BLaER1 treated with 17β-estradiol and CSF1 and Interleukin-3, amounts not matched to agents 10 nM and 100 nM (cell line): ENCODE results near the gene EXOC3L4.

Source experiments
- H3K27ac ChIP-seq, 11 experiments: shearing (Covaris generic); formaldehyde crosslinking; 2 replicates each; pipeline ENCODE4 v1.8.1; 2022
- H3K27me3 ChIP-seq, 11 experiments: shearing (Covaris generic); formaldehyde crosslinking; 2 replicates each; pipeline ENCODE4 v1.8.1; 2022
- H3K36me3 ChIP-seq, 11 experiments: shearing (Covaris generic); formaldehyde crosslinking; 2 replicates each; pipeline ENCODE4 v1.8.1; 2022
- H3K4me1 ChIP-seq, 10 experiments: shearing (Covaris generic); formaldehyde crosslinking; 2 replicates each; pipeline ENCODE4 v1.8.1; 2022
- H3K4me2 ChIP-seq, 11 experiments: shearing (Covaris generic); formaldehyde crosslinking; 2 replicates each; pipeline ENCODE4 v1.8.1; 2022
- H3K4me3 ChIP-seq, 10 experiments: shearing (Covaris generic); formaldehyde crosslinking; 2 replicates each; pipeline ENCODE4 v1.8.1; 2022
- H3K9ac ChIP-seq, 11 experiments: shearing (Covaris generic); formaldehyde crosslinking; 2 replicates each; pipeline ENCODE4 v1.8.1; 2022
- H3K9me3 ChIP-seq, 11 experiments: shearing (Covaris generic); formaldehyde crosslinking; replicated peaks in 1 of 11; 2 replicates each; pipeline ENCODE4 v1.8.1; 2022
- H4K20me1 ChIP-seq, 11 experiments: shearing (Covaris generic); formaldehyde crosslinking; 2 replicates each; pipeline ENCODE4 v1.8.1; 2022
- Cebpa-rat ChIP-seq, 11 experiments: shearing (Covaris generic); IDR thresholded peaks; 2 replicates each; pipeline ENCODE4 v1.8.1; 2022

EXOC3L4 gene

DNA sequence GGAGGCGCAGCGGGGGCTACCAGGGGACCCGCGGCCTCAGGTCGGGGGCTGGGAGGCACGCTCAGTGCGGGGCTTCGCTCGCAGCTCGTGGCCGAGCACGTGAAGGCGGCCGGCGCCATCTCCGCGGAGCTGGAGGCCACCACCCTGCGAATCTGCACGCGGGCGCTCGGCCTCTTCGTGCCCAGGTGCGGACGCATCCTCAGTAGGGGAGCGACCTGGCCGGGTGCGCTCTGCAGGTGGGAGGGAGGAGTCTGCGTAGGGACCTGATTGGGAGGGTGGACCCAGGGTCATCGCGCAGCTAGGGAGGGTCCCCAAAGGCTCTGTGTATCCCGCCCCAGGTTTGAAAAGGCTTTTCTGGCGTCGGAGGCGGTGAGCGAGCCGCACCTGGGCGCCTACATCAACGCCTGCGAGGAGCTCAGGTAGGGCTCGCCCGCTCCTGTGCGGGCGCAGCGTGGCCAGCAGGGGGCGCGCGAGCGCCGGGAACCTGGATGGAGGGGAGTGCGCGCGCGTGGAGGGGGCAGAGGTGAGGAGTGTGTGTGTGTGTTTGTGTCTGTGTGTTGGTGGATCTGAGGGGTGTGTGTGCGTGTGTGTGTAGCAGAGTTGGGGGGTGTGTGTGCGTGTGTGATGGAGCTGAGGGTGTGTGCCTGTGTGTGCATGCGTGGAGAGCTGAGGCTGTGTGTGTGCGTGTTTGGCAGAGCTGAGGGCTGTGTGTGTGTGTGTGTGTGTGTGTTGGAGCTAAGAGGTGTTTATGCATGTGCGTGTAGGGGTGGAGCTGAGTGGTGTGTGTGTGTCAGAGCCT, 10.3 kb downstream of the EXOC3L4 start:
- Histone ChIP-seq H3K36me3 (no peaks in the 10 kb centered on the region), H4K20me1 (peaks cover 0 to 52% (median 0%) of the 10 kb centered on the region in 11 experiments; a peak in 10 of 22 replicates), H3K9me3 (no peaks in the 10 kb centered on the region), H3K27me3 (peaks cover 40 to 51% (median 44%) of the 10 kb centered on the region in 11 experiments), H3K4me2 (peak overlapping the region; percentile 41 to 87 (median 71); a peak in 18 of 22 replicates), H3K4me1 (peaks cover 35 to 70% (median 57%) of the 10 kb centered on the region in 10 experiments), H3K4me3 (peak overlapping the region in 1 of 10 experiments; percentile 21; a peak in 1 of 20 replicates), H3K9ac (peak overlapping the region in 1 of 11 experiments; percentile 29; a peak in 1 of 22 replicates), H3K27ac (no peak overlapping the region)
- no peak for TF ChIP-seq Cebpa-rat (IDR thresholded peaks at IDR 0.05)

- H3K4me3 ChIP-seq, result no peak overlapping the region; a peak in 1 of 20 replicates
- H4K20me1 ChIP-seq, result peaks cover 0 to 52% (median 0%) of the 10 kb centered on the region in 11 experiments; a peak in 10 of 22 replicates
- peak overlapping the region; percentile 41 to 87 (median 69); a peak in 19 of 22 replicates for H3K4me2 ChIP-seq
- TF ChIP-seq Cebpa-rat (IDR thresholded peaks at IDR 0.05), result no peak
- peaks cover 43 to 70% (median 60%) of the 10 kb centered on the region in 10 experiments for H3K4me1 ChIP-seq
- no peaks in the 10 kb centered on the region for H3K9me3 ChIP-seq
- H3K27ac ChIP-seq, result no peak overlapping the region
- no peaks in the 10 kb centered on the region for H3K36me3 ChIP-seq
- H3K9ac ChIP-seq, result peak overlapping the region in 2 of 11 experiments; percentile 29 to 31; a peak in 2 of 22 replicates
- H3K27me3 ChIP-seq, result peaks cover 40 to 49% (median 44%) of the 10 kb centered on the region in 11 experiments
Observed at GRCh38 chr14:103105580-103106150, 11.1 kb downstream of the EXOC3L4 start.

DNA sequence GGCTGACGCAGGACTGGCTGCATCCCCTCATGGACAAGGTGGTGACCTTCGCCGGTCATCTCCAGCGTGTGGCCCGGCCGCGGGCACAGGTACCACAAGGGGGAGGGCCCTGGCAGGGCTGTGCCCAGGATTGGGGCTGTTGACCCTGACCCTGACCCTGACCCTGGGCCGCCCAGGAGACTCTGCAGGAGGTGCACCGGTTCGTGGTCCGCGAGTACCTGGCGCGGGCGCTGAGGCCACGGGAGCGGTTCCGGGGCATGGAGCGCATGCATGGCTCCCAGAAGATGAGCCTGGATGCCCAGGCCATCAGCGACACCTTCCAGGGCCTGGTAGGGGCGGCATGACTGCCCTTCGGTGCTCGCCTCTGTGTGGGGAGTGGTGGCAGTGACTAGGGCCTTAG, 12.9 kb downstream of the EXOC3L4 start:
- Histone ChIP-seq H4K20me1 (peaks cover 0 to 38% (median 0%) of the 10 kb centered on the region in 11 experiments; a peak in 10 of 22 replicates), H3K36me3 (no peaks in the 10 kb centered on the region), H3K27ac (no peak overlapping the region; a peak in 1 of 22 replicates), H3K27me3 (peaks cover 25 to 31% (median 27%) of the 10 kb centered on the region in 11 experiments), H3K9me3 (no peaks in the 10 kb centered on the region), H3K4me3 (no peak overlapping the region), H3K9ac (no peak overlapping the region), H3K4me1 (peaks cover 61 to 83% (median 75%) of the 10 kb centered on the region in 10 experiments), H3K4me2 (no peak overlapping the region; a peak in 1 of 22 replicates)
- no peak for TF ChIP-seq Cebpa-rat (IDR thresholded peaks at IDR 0.05)

GRCh38 chr14:103107941-103108748, 13.6 kb downstream of the EXOC3L4 start:
- Histone ChIP-seq H3K27ac (peak overlapping the region in 9 of 11 experiments; percentile 14 to 77 (median 56); a peak in 16 of 22 replicates), H3K4me1 (peaks cover 67 to 84% (median 79%) of the 10 kb centered on the region in 10 experiments), H3K36me3 (no peaks in the 10 kb centered on the region), H4K20me1 (peaks cover 0 to 31% (median 0%) of the 10 kb centered on the region in 11 experiments; a peak in 10 of 22 replicates), H3K4me2 (peak overlapping the region; percentile 52 to 76 (median 58)), H3K9ac (peak overlapping the region in 7 of 11 experiments; percentile 15 to 60 (median 40); a peak in 10 of 22 replicates), H3K4me3 (no peak overlapping the region), H3K27me3 (peaks cover 18 to 24% (median 20%) of the 10 kb centered on the region in 11 experiments), H3K9me3 (no peaks in the 10 kb centered on the region)
- TF ChIP-seq Cebpa-rat (IDR thresholded peaks at IDR 0.05), result no peak

GRCh38 chr14:103108749-103109207, 14.3 kb downstream of the EXOC3L4 start:
- peak overlapping the region in 7 of 11 experiments; percentile 15 to 60 (median 40); a peak in 10 of 22 replicates for H3K9ac ChIP-seq

GRCh38 chr14:103109535-103110441, 15.3 kb downstream of the EXOC3L4 start:
- H3K9me3 ChIP-seq, result no peaks in the 10 kb centered on the region
- H3K4me3 ChIP-seq, result no peak overlapping the region
- H4K20me1 ChIP-seq, result peaks cover 0 to 15% (median 0%) of the 10 kb centered on the region in 11 experiments; a peak in 6 of 22 replicates
- H3K36me3 ChIP-seq, result no peaks in the 10 kb centered on the region
- H3K4me1 ChIP-seq, result peaks cover 71 to 85% (median 82%) of the 10 kb centered on the region in 10 experiments
- H3K9ac ChIP-seq, result peak overlapping the region in 4 of 11 experiments; percentile 0 to 35 (median 26); a peak in 2 of 22 replicates
- H3K27me3 ChIP-seq, result peaks cover 2 to 8% (median 3%) of the 10 kb centered on the region in 11 experiments
- H3K27ac ChIP-seq, result peak overlapping the region in 7 of 11 experiments; percentile 11 to 63 (median 25); a peak in 9 of 22 replicates
- TF ChIP-seq Cebpa-rat (IDR thresholded peaks at IDR 0.05), result no peak
- H3K4me2 ChIP-seq, result peak overlapping the region; percentile 60 to 92 (median 81); a peak in 21 of 22 replicates

More at GRCh38 chr14:103108749-103109207, 14.3 kb downstream of the EXOC3L4 start:
- Histone ChIP-seq H3K27ac (peak overlapping the region in 9 of 11 experiments; percentile 14 to 77 (median 56); a peak in 16 of 22 replicates), H4K20me1 (peaks cover 0 to 25% (median 0%) of the 10 kb centered on the region in 11 experiments; a peak in 9 of 22 replicates), H3K4me3 (no peak overlapping the region), H3K4me2 (peak overlapping the region; percentile 52 to 76 (median 58)), H3K4me1 (peaks cover 67 to 84% (median 79%) of the 10 kb centered on the region in 10 experiments), H3K36me3 (no peaks in the 10 kb centered on the region), H3K9me3 (no peaks in the 10 kb centered on the region), H3K27me3 (peaks cover 12 to 18% (median 14%) of the 10 kb centered on the region in 11 experiments)
- TF ChIP-seq Cebpa-rat (IDR thresholded peaks at IDR 0.05), result no peak

DNA sequence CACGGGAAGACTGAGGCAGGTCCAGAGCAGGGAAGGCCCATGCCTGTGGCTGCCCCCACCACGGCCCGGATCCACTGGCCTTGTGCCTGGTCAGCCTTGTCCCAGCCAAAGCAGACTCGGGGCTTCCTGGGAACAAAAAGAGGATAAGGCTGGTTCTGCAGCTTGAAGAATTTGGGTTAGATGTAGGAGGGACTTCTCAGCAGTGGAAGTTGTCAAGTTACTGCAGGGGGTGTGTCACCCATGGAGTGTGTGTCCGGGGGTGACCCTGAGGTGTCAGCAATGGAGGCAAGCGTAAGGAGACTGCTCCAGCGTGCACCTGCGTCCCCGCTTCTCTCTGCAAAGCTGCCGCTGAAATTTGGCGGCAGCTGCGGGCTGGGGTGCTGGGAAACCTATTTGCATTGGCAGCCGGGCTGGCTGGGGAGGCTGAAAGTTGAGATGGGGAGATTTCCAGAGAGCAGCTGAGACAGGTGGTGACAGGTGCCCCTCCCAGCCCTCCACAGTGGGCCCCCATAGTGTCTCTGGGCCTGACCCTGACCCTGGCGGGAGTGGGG, 16.2 kb downstream of the EXOC3L4 start:
- H3K9ac ChIP-seq, result peak overlapping the region in 5 of 11 experiments; percentile 0 to 55 (median 34); a peak in 6 of 22 replicates
- no peaks in the 10 kb centered on the region for H3K9me3 ChIP-seq
- H3K4me1 ChIP-seq, result peaks cover 72 to 87% (median 84%) of the 10 kb centered on the region in 10 experiments
- no peaks in the 10 kb centered on the region for H3K36me3 ChIP-seq
- H3K27ac ChIP-seq, result peak overlapping the region in 6 of 11 experiments; percentile 15 to 63 (median 36); a peak in 7 of 22 replicates
- H3K4me2 ChIP-seq, result peak overlapping the region; percentile 76 to 92 (median 81)
- H3K4me3 ChIP-seq, result no peak overlapping the region
- peaks cover 0 to 9% (median 0%) of the 10 kb centered on the region in 11 experiments; a peak in 2 of 22 replicates for H4K20me1 ChIP-seq
- 0 out of 22 replicates have a peak, but pooled peaks cover 0 to under 1% (median 0%) of the 10 kb centered on the region in 11 experiments for H3K27me3 ChIP-seq
- no peak for TF ChIP-seq Cebpa-rat (IDR thresholded peaks at IDR 0.05)
